A204.1 (cell line): ENCODE results near the gene BBLN.
"Not testable (repeated sequence)": the region's sequence is repeated elsewhere in the genome, so short reads cannot be mapped to it uniquely, and the experiment has no call there.

ENCODE experiments used
- FAIRE-seq: peaks from 2 replicates; lab custom pipeline; 2012; peaks lifted over from hg19 to GRCh38; lab: Jason Lieb, UNC

The BBLN gene

GRCh38 chr9:128124873-128125579, 35.0 kb upstream of the BBLN start:
- FAIRE-seq, result no peak

- FAIRE-seq, result no peak
Measured at GRCh38 chr9:128125580-128126354, 34.3 kb upstream of the BBLN start.

GRCh38 chr9:128127568-128127989, 32.5 kb upstream of the BBLN start, which contains the start of gene PTGES2:
Gene PTGES2, minus strand, starts transcription at chr9:128127729. Its CDS starts 12 bp downstream, at chr9:128127717.
- no peak for FAIRE-seq

- FAIRE-seq, result no peak
Measured at GRCh38 chr9:128127990-128128835, 31.9 kb upstream of the BBLN start.

- FAIRE-seq, result no peak
Measured at GRCh38 chr9:128128836-128129590, 31.1 kb upstream of the BBLN start.

GRCh38 chr9:128129976-128130590, 30.0 kb upstream of the BBLN start:
- FAIRE-seq, result not testable (repeated sequence)

- FAIRE-seq, result not testable (repeated sequence)
Measured at GRCh38 chr9:128130651-128131050, 29.4 kb upstream of the BBLN start.

GRCh38 chr9:128131346-128131745, 28.7 kb upstream of the BBLN start:
- not testable (repeated sequence) for FAIRE-seq

GRCh38 chr9:128132139-128132538, 27.9 kb upstream of the BBLN start:
- FAIRE-seq, result not testable (repeated sequence)

- FAIRE-seq, result not testable (repeated sequence)
Measured at GRCh38 chr9:128135561-128135960, 24.5 kb upstream of the BBLN start.

GRCh38 chr9:128136816-128137793, 23.0 kb upstream of the BBLN start:
- no peak for FAIRE-seq

- no peak for FAIRE-seq
Measured at GRCh38 chr9:128138001-128138400, 22.1 kb upstream of the BBLN start.

GRCh38 chr9:128139621-128140020, 20.4 kb upstream of the BBLN start:
- FAIRE-seq, result no peak

GRCh38 chr9:128141604-128142003, 18.5 kb upstream of the BBLN start:
- no peak for FAIRE-seq

GRCh38 chr9:128142061-128142460, 18.0 kb upstream of the BBLN start:
- FAIRE-seq, result no peak

- FAIRE-seq, result no peak
Measured at GRCh38 chr9:128142596-128142995, 17.5 kb upstream of the BBLN start.

- no peak for FAIRE-seq
Measured at GRCh38 chr9:128143525-128144238, 16.4 kb upstream of the BBLN start.

- FAIRE-seq, result no peak
Measured at GRCh38 chr9:128144239-128145181, 15.6 kb upstream of the BBLN start.
